ENCODE data around the gene GAGE10. TPM values are rescaled to one million over a fixed set of nuclear protein-coding genes. Genes with fewer than 3 reads are reported as not detected.
"Not testable (repeated sequence)": the region's sequence is repeated elsewhere in the genome, so short reads cannot be mapped to it uniquely, and the experiment has no call there.

GAGE10 gene
- total and polyA plus RNA-seq, 5 donors from 2014 or later: not detected

GRCh38 chrX:49331841-49332240, 28.4 kb downstream of the GAGE10 start:
- DNase-seq: not testable (repeated sequence)

GRCh38 chrX:49341449-49341848, 38.0 kb downstream of the GAGE10 start:
- not testable (repeated sequence) for H3K27me3 ChIP-seq (ENCODE audit: control insufficient read depth, insufficient read depth, low read length); H3K4me3 ChIP-seq (ENCODE audit: low read depth, low read length); H3K36me3 ChIP-seq (ENCODE audit: control insufficient read depth, insufficient read depth, low read length); H3K27me3 Mint-ChIP-seq; ATAC-seq (ENCODE audit: low read depth in 2 of 2); H3K9me3 Mint-ChIP-seq; H3K27ac Mint-ChIP-seq; H3K27ac ChIP-seq (ENCODE audit: insufficient read depth, low read length, poor library complexity, severe bottlenecking); DNase-seq; H3K36me3 Mint-ChIP-seq; H3K4me1 Mint-ChIP-seq; H3K4me3 Mint-ChIP-seq; H3K9me3 ChIP-seq (ENCODE audit: control insufficient read depth in 2 of 2, low read length in 2 of 2); H3K4me1 ChIP-seq (ENCODE audit: control insufficient read depth, insufficient read depth, low read length, poor library complexity, severe bottlenecking)

More at GRCh38 chrX:49331841-49332240, 28.4 kb downstream of the GAGE10 start:
- H3K9me3 ChIP-seq (ENCODE audit: control insufficient read depth in 2 of 2, low read length in 2 of 2); H3K4me1 Mint-ChIP-seq; H3K27me3 ChIP-seq (ENCODE audit: control insufficient read depth, insufficient read depth, low read length); H3K27ac ChIP-seq (ENCODE audit: insufficient read depth, low read length, poor library complexity, severe bottlenecking); H3K4me3 ChIP-seq (ENCODE audit: low read depth, low read length); H3K27ac Mint-ChIP-seq; H3K36me3 ChIP-seq (ENCODE audit: control insufficient read depth, insufficient read depth, low read length); H3K36me3 Mint-ChIP-seq; H3K27me3 Mint-ChIP-seq; H3K9me3 Mint-ChIP-seq; H3K4me1 ChIP-seq (ENCODE audit: control insufficient read depth, insufficient read depth, low read length, poor library complexity, severe bottlenecking); H3K4me3 Mint-ChIP-seq; ATAC-seq (ENCODE audit: low read depth in 2 of 2): not testable (repeated sequence)

GRCh38 chrX:49344496-49345175, 41.2 kb downstream of the GAGE10 start:
- not testable (repeated sequence) for H3K4me1 ChIP-seq (ENCODE audit: control insufficient read depth, insufficient read depth, low read length, poor library complexity, severe bottlenecking); H3K36me3 Mint-ChIP-seq; H3K4me3 Mint-ChIP-seq; H3K9me3 ChIP-seq (ENCODE audit: control insufficient read depth in 2 of 2, low read length in 2 of 2); ATAC-seq (ENCODE audit: low read depth in 2 of 2); H3K4me1 Mint-ChIP-seq; DNase-seq; H3K4me3 ChIP-seq (ENCODE audit: low read depth, low read length); H3K27me3 Mint-ChIP-seq; H3K27ac Mint-ChIP-seq; H3K9me3 Mint-ChIP-seq; H3K36me3 ChIP-seq (ENCODE audit: control insufficient read depth, insufficient read depth, low read length); H3K27me3 ChIP-seq (ENCODE audit: control insufficient read depth, insufficient read depth, low read length); H3K27ac ChIP-seq (ENCODE audit: insufficient read depth, low read length, poor library complexity, severe bottlenecking)

GRCh38 chrX:49345402-49345801, 42.0 kb downstream of the GAGE10 start:
- not testable (repeated sequence) for H3K27me3 ChIP-seq (ENCODE audit: control insufficient read depth, insufficient read depth, low read length); H3K4me1 ChIP-seq (ENCODE audit: control insufficient read depth, insufficient read depth, low read length, poor library complexity, severe bottlenecking); H3K27ac ChIP-seq (ENCODE audit: insufficient read depth, low read length, poor library complexity, severe bottlenecking); H3K4me3 ChIP-seq (ENCODE audit: low read depth, low read length); H3K27me3 Mint-ChIP-seq; H3K9me3 Mint-ChIP-seq; H3K36me3 ChIP-seq (ENCODE audit: control insufficient read depth, insufficient read depth, low read length); H3K4me1 Mint-ChIP-seq; H3K27ac Mint-ChIP-seq; ATAC-seq (ENCODE audit: low read depth in 2 of 2); H3K9me3 ChIP-seq (ENCODE audit: control insufficient read depth in 2 of 2, low read length in 2 of 2); H3K36me3 Mint-ChIP-seq; DNase-seq; H3K4me3 Mint-ChIP-seq

- not testable (repeated sequence) for H3K9me3 ChIP-seq (ENCODE audit: control insufficient read depth in 2 of 2, low read length in 2 of 2); H3K27me3 ChIP-seq (ENCODE audit: control insufficient read depth, insufficient read depth, low read length); H3K36me3 ChIP-seq (ENCODE audit: control insufficient read depth, insufficient read depth, low read length); H3K4me3 Mint-ChIP-seq; H3K4me1 ChIP-seq (ENCODE audit: control insufficient read depth, insufficient read depth, low read length, poor library complexity, severe bottlenecking); H3K27me3 Mint-ChIP-seq; H3K27ac Mint-ChIP-seq; H3K9me3 Mint-ChIP-seq; H3K4me1 Mint-ChIP-seq; H3K36me3 Mint-ChIP-seq; H3K4me3 ChIP-seq (ENCODE audit: low read depth, low read length); ATAC-seq (ENCODE audit: low read depth in 2 of 2); H3K27ac ChIP-seq (ENCODE audit: insufficient read depth, low read length, poor library complexity, severe bottlenecking)
- peak in 1 of 3 donors; percentile 1 for DNase-seq
These were observed 42.7 kb downstream of the GAGE10 start for GRCh38 chrX:49346150-49346549.

Other genes starting within 250 kb of the GAGE10 start
- gene CCDC120, start 244.6 kb upstream of the GAGE10 start, total RNA-seq: 10.2 TPM
- gene CCDC120, start 244.6 kb upstream of the GAGE10 start, polyA plus RNA-seq: under 1 TPM; 0.13 to 0.34 (median 0.30) TPM
- gene PRAF2, start 229.6 kb upstream of the GAGE10 start, total RNA-seq: 20.4 TPM
- gene PRAF2, start 229.6 kb upstream of the GAGE10 start, polyA plus RNA-seq: 10 to 100 TPM; 40.6 to 49.4 (median 44.0) TPM
- 85.6 TPM for gene WDR45, start 223.8 kb upstream of the GAGE10 start, total RNA-seq
- 10 to 100 TPM; 62.8 to 72.1 (median 68.2) TPM for gene WDR45, start 223.8 kb upstream of the GAGE10 start, polyA plus RNA-seq
- gene GPKOW, start 179.9 kb upstream of the GAGE10 start, total RNA-seq: 17.4 TPM
- 10 to 100 TPM; 34.9 to 43.0 (median 37.7) TPM for gene GPKOW, start 179.9 kb upstream of the GAGE10 start, polyA plus RNA-seq
- 0.57 TPM for gene MAGIX, start 140.9 kb upstream of the GAGE10 start, total RNA-seq
- 1 to 10 TPM in 1 of 4 donors, under 1 TPM in 3; 0.49 to 1.0 (median 0.62) TPM for gene MAGIX, start 140.9 kb upstream of the GAGE10 start, polyA plus RNA-seq
- gene PLP2, start 131.7 kb upstream of the GAGE10 start, total RNA-seq: 141 TPM
- 100 to 1,000 TPM; 222 to 354 (median 242) TPM for gene PLP2, start 131.7 kb upstream of the GAGE10 start, polyA plus RNA-seq
- gene PRICKLE3, start 117.3 kb upstream of the GAGE10 start, total RNA-seq: 7.3 TPM
- gene PRICKLE3, start 117.3 kb upstream of the GAGE10 start, polyA plus RNA-seq: 1 to 10 TPM; 2.7 to 4.7 (median 3.5) TPM
- gene SYP, start 103.5 kb upstream of the GAGE10 start, total RNA-seq: 1.3 TPM
- under 1 TPM; 0.67 to 0.95 (median 0.84) TPM for gene SYP, start 103.5 kb upstream of the GAGE10 start, polyA plus RNA-seq
- 0.69 TPM for gene CACNA1F, start 70.3 kb upstream of the GAGE10 start, total RNA-seq
- not detected for gene CACNA1F, start 70.3 kb upstream of the GAGE10 start, polyA plus RNA-seq
- gene CCDC22, start 68.2 kb upstream of the GAGE10 start, total RNA-seq: 18.3 TPM
- gene CCDC22, start 68.2 kb upstream of the GAGE10 start, polyA plus RNA-seq: 10 to 100 TPM; 18.8 to 34.6 (median 28.0) TPM
- 198 TPM for gene FOXP3, start 38.9 kb upstream of the GAGE10 start, total RNA-seq
- 100 to 1,000 TPM; 154 to 190 (median 172) TPM for gene FOXP3, start 38.9 kb upstream of the GAGE10 start, polyA plus RNA-seq
- gene PPP1R3F, start 33.9 kb upstream of the GAGE10 start, total RNA-seq: 19.4 TPM
- 10 to 100 TPM; 11.8 to 28.0 (median 15.1) TPM for gene PPP1R3F, start 33.9 kb upstream of the GAGE10 start, polyA plus RNA-seq
- gene GAGE12J, start 18.4 kb downstream of the GAGE10 start, total RNA-seq: not detected
- not detected for gene GAGE12J, start 18.4 kb downstream of the GAGE10 start, polyA plus RNA-seq
- gene GAGE13, start 27.9 kb downstream of the GAGE10 start, total RNA-seq: not detected
- not detected for gene GAGE13, start 27.9 kb downstream of the GAGE10 start, polyA plus RNA-seq
- not detected for gene GAGE12C, start 228.5 kb downstream of the GAGE10 start, total RNA-seq
- not detected for gene GAGE12C, start 228.5 kb downstream of the GAGE10 start, polyA plus RNA-seq
- not detected for gene GAGE12D, start 238.1 kb downstream of the GAGE10 start, total RNA-seq
- not detected for gene GAGE12D, start 238.1 kb downstream of the GAGE10 start, polyA plus RNA-seq
- not detected for gene GAGE12E, start 247.6 kb downstream of the GAGE10 start, total RNA-seq
- not detected for gene GAGE12E, start 247.6 kb downstream of the GAGE10 start, polyA plus RNA-seq